ENCODE data around the gene RETREG2.
A peak's percentile ranks its signal among the peaks of the same experiment; 100 is the strongest.
"Not testable (repeated sequence)": the region's sequence is repeated elsewhere in the genome, so short reads cannot be mapped to it uniquely, and the experiment has no call there.

The RETREG2 gene

DNA sequence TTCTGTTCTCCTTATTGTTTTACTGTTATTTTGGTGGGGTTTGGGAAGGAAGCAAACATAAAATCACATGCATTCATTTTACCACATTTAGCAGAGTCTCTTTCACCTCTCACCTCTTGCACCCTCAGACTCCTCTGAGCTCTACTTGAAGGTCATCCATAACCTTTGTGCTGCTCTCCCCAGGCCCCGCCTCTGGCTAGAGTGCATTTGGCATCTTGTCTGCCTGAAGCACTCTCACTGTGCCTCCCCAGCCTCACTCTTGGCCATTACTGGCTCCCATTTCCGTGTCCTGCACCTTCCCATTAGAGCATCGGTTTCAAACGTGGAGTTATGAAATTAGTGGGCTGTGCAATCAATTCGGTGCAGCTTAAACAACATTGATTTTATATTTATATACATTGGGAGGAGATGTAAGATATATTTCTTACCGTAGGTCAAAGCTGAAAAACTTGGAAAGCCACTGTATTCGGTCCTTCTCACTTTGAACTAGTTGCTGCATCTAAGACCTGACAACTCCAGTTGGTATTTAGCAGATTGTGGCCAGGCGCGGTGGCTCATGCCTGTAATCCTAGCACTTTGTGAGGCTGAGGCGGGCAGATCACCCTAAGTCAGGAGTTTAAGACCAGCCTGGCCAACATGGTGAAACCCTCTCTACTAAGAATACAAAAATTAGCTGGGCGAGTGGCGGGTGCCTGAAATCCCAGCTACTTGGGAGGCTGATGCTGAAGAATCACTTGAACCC lies 21.6 kb downstream of the RETREG2 start:
- peak; percentile 0 for DNase-seq

DNA sequence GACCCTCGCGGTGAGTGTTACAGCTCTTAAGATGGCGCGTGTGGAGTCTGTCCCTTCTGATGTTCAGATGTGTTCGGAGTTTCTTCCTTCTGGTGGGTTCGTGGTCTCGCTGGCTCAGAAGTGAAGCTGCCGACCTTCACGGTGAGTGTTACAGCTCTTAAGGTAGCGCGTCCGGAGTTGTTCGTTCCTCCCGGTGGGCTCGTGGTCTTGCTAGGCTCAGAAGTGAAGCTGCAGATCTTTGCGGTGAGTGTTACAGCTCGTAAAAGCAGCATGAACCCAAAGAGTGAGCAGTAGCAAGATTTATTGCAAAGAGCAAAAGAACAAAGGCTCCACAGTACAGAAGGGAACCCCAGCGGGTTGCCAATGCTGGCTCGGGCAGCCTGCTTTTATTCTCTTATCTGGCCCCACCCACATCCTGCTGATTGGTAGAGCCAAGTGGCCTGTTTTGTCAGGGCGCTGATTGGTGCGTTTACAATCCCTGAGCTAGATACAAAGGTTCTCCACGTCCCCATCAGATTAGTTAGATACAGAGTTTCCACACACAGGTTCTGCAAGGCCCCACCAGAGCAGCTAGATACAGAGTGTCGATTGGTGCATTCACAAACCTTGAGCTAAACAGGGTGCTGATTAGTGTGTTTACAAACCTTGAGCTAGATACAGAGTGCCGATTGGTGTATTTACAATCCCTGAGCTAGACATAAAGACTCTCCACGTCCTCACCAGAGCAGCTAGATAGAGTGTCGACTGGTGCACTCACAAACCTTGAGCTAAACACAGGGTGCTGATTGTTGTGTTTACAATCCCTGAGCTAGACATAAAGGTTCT lies 22.6 kb downstream of the RETREG2 start:
- DNase-seq = peak; percentile 0

DNA sequence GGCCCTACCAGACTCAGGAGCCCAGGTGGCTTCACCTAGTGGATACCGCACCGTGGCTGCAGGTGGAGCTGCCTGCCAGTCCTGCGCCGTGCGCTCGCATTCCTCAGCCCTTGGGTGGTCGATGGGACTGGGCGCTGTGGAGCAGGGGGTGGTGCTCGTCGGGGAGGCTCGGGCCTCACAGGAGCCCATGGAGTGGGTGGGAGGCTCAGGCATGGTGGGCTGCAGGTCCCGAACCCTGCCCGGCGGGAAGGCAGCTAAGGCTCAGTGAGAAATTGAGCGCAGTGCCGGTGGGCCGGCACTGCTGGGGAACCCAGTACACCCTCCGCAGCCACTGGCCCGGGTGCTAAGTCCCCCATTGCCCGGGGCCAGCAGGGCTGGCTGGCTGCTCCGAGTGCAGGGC lies 23.3 kb downstream of the RETREG2 start:
- not testable (repeated sequence) for DNase-seq

DNA sequence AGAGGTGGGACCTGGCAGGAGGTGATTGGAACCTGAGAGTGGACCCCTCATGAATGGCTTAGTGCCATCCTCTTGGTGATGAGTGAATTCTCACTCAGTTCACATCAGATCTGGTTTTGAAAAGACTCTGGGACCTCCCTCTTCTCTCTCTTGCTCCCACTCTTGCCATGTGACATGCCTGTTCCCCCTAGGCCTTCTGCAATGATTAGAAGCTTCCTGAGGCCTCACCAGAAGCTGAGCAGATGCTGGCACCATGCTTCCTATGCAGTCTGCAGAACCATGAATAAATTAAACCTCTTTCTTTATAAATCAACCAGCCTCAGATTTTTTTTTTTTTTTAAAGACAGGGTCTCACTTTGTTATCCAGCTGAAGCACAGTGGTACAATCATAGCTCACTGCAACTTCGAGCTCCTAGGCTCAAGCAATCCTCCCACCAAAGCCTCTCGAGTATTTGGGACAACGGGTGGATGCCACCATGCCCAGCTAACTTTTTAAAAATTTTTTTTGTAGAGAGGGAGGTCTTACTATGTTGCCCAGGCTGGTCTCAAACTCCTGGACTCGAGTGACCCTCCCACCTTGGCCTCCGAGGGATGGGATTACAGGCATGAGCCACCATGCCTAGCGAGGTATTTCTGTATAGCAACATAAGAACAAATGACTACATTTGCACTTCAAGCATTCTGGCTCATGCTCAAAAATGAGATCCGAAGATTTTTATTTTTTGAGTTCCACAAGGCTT lies 26.5 kb downstream of the RETREG2 start:
- DNase-seq = peak; percentile 3

DNA sequence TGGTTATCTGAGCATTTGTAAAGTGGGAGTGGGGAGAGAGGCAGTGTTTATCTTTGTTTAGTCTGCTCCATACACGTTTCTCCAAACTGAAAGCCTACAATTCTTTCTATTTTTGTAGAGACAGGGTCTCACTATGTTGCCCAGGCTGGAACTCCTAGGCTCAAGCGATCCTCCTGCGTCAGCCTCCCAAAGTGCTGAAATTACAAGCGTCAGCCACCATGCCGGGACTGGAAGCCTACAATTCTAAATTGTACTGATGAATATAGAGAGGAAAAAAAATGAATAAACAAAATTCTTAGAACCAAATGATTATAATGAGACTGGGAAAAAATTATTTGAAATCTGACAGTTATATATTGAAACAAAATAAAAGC lies 27.1 kb downstream of the RETREG2 start:
- peak; percentile 0 for DNase-seq

DNA sequence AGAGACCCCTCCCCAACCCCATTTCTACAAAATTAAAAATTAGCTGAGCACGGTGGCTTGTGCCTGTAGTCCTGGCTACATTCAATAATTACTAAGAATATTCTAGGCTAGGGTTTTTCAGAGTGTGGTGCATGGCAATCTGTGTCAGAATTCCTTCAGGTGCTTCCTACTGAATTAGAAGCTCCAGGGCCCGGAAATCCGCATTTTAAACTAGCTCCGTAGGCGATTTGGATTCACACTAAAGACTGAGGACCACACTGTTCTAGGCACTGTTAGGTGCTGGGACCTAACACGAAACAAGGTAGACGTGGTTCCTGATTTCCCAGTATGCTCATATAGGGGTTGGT lies 27.9 kb downstream of the RETREG2 start:
- DNase-seq = no peak

DNA sequence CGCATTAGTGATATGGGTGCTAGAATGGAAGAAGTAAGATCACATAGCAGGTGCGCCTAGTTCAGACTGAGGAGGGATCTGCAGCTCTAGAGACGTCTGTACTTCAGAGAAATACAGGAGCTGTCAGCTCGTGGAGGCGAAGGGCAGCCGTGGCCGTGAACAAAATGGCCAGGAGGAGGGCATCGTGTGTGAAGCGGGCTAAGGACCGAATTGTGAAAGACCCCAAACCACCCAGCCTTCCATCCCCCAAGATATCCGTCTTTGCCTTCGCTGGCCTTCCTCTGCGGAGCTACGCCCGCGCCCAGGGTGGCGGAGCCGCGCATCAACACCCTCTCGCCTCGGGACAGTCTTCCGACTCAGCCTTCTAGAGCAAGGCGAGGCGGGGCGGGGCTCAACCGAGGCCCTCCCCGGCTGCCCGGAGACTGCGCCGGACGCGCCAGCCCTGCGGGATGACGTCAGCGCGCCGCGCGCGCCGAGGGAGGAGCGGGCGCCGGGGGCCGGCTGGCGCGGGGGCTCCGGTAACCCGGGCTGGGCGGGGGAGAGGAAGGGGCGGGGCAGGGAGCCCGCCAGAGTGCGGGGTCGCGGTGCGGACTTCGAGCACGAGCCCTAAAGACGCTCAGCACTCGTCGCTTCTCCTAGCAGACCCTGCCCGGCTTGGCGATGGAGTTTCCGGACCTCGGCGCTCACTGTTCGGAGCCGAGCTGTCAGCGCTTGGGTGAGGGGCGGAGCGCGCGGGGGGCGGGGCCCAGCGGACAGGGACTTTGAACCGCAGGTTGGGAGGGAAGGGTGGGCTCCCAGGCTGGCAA lies 28.5 kb downstream of the RETREG2 start, which contains the start of gene ZFAND2B:
Gene ZFAND2B, plus strand, starts transcription at position 455 of the 806 bp plus-strand sequence. Its CDS starts 206 bp downstream, at position 661.
- DNase-seq = peak; percentile 97

DNA sequence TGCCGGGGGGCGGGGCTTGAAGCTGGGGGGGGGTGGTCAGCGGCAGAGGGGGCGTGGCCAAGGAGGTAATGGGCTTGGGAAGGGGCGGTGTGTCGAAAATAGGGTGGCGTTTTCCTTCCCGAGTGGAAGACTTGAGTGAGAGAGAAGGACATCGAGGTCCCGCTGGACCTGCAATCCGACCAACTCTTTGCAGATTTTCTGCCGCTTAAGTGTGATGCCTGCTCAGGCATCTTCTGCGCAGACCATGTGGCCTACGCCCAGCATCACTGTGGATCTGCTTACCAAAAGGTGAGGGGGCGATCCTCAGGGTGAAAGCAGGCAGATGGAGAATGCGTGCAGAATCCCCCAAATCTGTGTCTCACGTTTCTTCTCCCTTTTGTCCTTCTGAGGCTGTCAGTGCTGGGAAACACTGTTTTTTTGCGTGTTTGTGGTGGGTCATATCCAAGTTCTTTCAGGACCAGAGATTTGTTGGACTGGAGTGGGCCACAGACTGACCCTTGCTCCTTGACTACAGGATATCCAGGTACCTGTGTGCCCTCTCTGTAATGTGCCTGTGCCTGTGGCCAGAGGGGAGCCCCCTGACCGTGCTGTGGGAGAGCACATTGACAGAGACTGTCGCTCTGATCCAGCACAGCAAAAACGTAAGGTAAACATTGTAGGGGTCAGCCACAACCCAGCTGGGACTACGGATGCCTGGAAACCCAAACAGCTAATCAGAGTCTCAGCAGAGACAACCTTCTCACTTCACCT lies 29.2 kb downstream of the RETREG2 start:
- DNase-seq = no peak

DNA sequence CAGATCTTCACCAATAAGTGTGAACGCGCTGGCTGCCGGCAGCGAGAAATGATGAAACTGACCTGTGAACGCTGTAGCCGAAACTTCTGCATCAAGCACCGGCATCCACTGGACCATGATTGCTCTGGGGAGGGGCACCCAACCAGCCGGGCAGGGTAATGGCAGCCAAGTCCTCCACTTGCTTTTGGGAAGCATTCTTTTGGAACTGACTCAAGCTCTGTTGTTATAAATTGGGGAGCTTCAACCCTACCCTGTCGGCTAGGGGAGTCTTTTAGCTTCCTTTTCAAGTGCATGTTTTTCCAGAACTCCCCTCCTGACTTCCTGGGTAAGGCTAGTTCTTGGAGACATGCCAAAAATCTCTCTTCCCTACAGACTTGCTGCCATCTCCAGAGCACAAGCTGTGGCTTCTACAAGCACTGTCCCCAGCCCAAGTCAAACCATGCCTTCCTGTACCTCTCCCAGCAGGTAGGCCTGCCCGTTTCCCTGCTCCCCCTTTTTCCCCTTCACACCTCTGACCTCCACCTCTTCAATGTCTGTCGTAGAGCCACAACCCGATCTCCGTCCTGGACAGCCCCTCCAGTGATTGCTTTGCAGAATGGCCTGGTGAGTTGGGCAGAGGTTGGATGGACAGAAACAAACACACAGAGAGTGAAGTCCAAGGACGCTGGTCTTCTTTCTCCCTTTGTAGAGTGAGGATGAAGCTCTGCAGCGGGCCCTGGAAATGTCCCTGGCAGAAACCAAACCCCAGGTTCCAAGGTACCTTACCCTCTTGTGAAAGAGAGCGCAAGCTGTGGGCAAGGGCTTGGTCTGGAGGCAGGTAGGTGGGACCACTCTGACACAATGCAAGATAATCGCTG lies 30.0 kb downstream of the RETREG2 start:
- DNase-seq = peak; percentile 31

DNA sequence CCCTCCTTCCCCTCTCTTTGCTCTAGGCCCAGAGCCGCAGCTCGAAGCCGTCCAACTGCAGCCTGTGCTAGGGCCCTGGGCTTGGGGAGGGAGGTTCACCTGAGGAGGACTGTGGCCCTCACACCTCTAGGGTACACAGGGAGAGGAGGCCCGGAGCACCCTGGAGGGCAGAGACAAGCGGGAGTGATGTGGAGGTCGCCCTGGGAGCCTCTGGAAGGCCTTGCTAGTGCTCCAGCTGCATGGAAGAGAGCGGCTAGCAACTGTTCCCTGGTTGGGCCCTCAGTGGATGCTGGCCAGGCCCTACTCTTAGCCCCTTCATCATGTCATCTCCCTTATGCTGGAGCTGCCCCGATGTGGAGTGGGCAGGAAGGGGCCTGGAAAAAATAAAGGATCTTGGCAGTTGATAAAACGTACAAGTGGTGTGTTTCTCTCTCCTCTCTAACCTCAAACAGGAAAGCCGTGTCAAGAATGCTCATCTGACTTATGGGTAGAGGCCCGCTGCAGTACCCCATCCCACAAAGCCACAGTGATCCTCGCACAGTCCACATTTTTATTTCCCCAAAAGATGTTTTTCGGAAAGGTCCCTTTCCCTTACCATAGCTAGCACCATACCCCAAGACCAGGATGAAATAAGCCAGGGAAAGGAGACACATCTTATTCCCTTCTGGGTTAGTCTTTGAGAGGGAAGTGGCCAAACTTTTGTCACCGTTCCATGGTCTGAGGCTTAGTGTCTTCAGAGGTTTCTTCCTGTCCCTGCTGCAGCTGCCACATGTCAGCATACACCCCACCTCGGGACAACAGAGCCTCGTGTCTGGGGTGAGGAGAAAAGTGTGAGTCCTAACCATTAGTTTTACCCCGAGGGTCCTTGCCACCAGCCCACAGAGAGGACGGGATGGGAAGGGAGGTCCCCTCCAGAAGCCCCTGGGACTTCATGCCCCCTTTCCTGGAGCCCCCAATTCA lies 31.4 kb downstream of the RETREG2 start:
- peak; percentile 49 for DNase-seq

DNA sequence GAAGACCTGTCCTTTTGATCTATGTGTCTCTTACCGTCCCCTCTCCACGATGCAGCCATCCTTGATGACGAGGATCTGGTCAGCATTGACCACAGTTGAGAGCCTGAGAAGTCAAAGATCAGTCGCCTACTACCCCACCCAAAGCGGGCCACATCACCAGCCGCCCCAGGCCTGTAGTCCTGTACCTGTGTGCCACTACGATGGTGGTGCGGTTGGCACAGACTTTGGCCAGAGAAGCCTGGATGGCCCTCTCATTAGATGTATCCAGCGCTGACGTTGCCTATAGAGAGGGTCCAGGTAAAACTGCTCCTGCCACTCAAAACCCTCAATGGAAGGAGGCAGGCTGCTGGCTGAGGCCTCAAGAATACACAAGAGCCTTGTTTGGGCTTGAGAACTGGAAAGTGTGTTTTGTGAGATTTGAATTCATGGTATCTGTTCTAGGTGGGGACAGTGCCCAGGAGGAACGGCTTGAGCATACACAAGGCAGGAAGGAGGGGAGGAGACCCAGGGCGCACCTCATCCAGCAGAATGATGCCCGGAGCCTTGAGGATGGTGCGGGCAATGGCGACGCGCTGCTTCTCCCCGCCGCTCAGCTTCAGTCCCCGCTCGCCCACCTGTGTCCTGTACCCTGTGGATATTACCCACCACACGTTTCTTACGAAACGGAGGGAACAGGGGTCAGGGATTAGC lies 32.3 kb downstream of the RETREG2 start:
- no peak for DNase-seq

DNA sequence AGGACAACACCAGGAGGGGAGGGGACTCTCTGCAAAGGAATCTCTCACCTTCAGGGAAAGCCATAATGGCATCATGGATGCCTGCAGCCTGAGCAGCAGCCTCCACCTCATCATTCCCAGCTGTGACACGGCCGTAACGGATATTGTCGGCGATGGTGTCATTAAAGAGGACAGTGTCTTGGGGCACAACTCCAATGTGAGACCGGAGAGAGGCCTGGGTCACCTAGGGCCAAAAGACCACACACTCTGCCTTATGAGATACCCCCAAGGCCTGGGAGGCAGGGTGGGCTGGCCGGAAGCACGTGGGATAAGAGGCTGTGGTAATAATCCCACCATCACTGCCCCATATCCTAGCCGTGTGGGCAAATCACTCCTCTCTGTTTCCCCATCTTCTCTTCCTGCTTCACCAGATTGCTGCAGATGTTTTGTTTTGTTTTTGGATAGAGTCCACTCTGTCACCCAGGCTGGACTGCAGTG lies 32.8 kb downstream of the RETREG2 start:
- DNase-seq = no peak

DNA sequence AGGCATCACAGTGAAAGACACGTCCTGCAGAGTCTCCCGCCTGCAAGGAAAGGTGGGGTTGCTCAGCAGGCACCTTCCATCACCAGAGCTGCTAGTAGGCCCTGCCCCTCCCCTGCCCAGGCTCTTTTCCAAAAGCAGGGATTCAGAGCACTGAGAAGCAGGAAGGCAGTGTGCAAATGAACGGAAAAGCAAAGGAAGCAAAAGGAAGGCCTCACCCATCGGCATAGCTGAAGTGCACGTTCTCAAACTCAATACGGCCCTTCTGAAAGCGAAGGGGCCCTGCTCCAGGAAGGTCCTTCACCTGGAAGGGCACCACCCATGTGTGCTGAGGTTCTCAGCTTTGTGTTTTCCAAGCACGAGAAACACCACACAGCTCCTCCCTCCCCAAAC lies 34.9 kb downstream of the RETREG2 start:
- no peak for DNase-seq

DNA sequence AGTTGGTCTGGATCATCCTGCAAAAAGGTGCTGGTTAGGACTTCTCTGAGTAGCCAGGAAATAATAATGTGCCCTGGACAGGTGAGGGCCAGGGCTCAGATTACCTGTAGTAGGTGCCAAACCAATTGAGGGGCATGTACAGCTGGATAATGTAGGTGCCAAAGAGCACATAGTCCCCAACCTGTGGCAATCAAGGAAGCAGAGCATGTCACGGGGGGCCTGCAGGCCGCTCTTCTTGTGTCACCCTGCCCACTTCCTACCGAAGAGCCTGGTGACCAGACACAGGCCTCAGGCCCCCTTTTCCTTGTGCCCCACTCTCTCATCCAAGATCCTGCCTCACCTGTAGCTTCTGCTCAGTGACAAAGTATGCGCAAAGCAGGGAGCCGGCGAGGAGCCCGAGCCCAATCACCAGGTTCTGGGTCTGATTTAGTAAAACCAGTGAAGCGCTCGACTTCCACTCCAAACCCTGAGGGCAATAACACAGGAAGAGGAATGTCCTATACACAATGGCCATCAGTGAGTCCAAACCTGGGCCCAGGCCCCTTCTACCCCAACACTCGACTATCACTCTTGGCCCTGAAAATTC lies 35.5 kb downstream of the RETREG2 start:
- DNase-seq = no peak

DNA sequence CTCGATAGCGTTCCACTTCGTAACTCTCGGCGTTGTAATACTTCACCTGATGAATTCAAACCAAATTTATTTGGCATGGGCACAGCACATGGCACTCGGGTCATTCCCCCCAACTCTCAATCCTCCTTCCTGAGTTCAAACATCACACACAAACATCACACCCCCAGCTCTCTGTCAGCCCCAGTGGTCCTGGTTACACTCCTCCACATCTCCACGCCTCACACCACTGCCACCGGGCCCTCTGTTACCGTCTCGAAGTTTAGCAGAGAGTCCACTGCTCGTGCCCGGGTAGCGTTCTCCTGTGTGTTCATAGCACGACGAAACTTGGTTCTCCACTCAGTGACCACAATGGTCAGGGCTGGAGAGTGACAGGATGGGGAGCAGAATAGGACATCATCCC lies 36.1 kb downstream of the RETREG2 start:
- DNase-seq = no peak

DNA sequence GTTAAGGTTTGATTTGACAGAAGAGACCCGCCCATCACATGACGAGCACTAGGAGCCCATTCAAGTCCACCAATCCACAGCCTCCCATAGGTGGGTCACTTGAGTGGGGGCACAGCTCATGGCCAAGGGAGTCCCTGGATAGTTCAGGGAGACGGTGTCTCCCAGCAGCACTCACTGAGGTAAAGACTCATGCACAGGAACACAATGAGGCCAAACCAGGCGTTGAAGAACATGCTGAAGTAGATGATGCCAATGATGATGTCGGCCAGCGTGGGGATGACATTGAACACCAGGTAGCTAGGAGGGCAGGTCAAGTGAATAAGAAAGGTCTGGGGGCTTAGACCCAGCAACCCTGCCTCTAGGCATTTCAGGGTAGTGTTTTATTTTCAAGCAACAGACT lies 36.7 kb downstream of the RETREG2 start:
- DNase-seq = no peak

DNA sequence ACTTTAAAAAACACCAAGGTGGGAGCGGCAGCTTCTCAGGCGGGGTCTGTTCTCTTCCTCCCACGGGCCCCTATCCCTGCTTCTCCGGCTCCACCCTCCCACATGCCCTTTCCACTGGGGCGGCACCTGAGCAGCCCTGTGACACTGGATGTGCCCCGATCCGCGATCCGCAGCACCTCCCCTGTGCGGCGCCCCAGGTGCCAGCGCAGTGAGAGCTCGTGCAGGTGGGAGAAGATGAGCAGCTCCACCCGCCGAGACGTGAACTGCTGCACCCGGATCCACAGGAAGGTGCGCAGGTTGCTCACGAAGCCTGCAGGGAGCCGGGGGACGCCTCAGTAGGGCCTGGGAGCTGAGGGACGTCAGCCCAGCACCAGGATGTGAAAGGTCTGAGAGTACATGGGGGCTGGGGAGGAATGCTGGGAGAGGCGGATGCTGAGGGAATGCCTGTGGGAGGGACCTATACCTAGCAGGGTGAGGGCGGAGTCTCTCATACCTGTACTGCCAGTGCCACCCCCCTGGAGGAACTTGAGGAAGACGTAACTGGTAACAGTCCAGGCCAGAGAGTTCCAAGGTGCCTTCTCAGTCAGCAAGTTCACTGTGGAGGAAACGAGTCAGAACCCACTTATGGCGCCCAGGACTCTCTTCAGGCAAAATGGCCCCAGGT lies 37.9 kb downstream of the RETREG2 start:
- no peak for DNase-seq

DNA sequence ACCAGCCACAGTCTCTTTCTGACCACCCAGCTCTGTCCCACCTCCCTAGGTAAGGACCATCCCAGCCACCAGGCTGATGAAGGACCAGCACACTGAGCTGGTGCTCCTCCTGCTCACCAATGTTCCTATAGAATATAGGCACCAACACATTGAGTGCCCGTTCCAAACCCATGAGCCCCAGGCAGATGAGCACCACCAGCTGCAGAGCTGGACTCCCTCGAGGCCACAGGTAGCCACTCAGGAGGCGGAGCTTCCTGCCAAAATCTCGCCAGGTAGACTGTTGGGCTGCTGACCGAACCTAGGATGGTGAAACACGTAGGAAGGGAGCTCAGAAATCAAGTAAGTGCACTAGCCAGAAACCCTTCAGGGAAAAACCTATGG lies 38.5 kb downstream of the RETREG2 start:
- DNase-seq = no peak
